ENCODE measurements around the gene EEF1G.

- TF ChIP-seq POLR2A (IDR thresholded peaks at IDR 0.05) (no peak), CTCF (IDR thresholded peaks at IDR 0.05) (no peak)
Observed at GRCh38 chr11:62599901-62600300, 26.2 kb upstream of the EEF1G start.

Data from sigmoid colon (tissue), 3 donors.